CD4-positive, CD25-positive, alpha-beta regulatory T cell (primary cell): ENCODE measurements around the gene NT5M. TPM values are rescaled to one million over a fixed set of nuclear protein-coding genes. Genes with fewer than 3 reads are reported as not detected.
"Not testable (repeated sequence)": the region's sequence is repeated elsewhere in the genome, so short reads cannot be mapped to it uniquely, and the experiment has no call there.

Source experiments
- ATAC-seq, 2 donors: fragments of 150-1000 bp; cut with Tn5 transposase; one replicate each; pipeline ENCODE4 v1.10.0; 2021; ENCODE audit warnings: low read depth in 2 of 2, moderate number of reproducible peaks in 2 of 2, moderate library complexity in 1 of 2
- DNase-seq, 3 donors: peaks; one replicate each; pipeline versions ENCODE4 v3.0.0 to v3.0.0-alpha.2; 2012 to 2022; ENCODE audit warnings: mixed read lengths in 1 of 3
- H3K27ac ChIP-seq: one replicate; pipeline ENCODE4 v1.7.0; 2013; ENCODE audit warnings: mild to moderate bottlenecking, low read length; ENCODE audit not compliant: insufficient read depth, poor library complexity, severe bottlenecking
- H3K27me3 ChIP-seq: one replicate; pipeline ENCODE4 v1.7.0; 2013; ENCODE audit warnings: low read length; ENCODE audit not compliant: control insufficient read depth, insufficient read depth
- H3K36me3 ChIP-seq: one replicate; pipeline ENCODE4 v1.7.0; 2013; ENCODE audit warnings: mild to moderate bottlenecking, low read length, moderate library complexity; ENCODE audit not compliant: control insufficient read depth, insufficient read depth
- H3K4me1 ChIP-seq: 2 replicates; pipeline ENCODE4 v1.7.0; 2013; ENCODE audit warnings: mild to moderate bottlenecking, low read length; ENCODE audit not compliant: insufficient read depth, control insufficient read depth, poor library complexity, severe bottlenecking
- H3K4me3 ChIP-seq: one replicate; pipeline ENCODE4 v1.7.0; 2013; ENCODE audit warnings: low read depth, mild to moderate bottlenecking, low read length, moderate library complexity
- H3K9me3 ChIP-seq, 2 experiments: 1 replicate in 1 of 2; 2 replicates in 1 of 2; pipeline ENCODE4 v1.7.0; 2013; ENCODE audit warnings: low read length in 2 of 2, mild to moderate bottlenecking in 1 of 2, moderate library complexity in 1 of 2; ENCODE audit not compliant: control insufficient read depth in 2 of 2
- H3K27ac Mint-ChIP-seq, 3 donors: one replicate each; pipeline ENCODE4 v1.8.0; 2020 to 2022; ENCODE audit warnings: mild to moderate bottlenecking in 3 of 3, mixed read lengths in 3 of 3, moderate library complexity in 2 of 3
- H3K27me3 Mint-ChIP-seq: one replicate; pipeline ENCODE4 v1.8.0; 2022; ENCODE audit warnings: mild to moderate bottlenecking, mixed read lengths
- H3K36me3 Mint-ChIP-seq: one replicate; pipeline ENCODE4 v1.8.0; 2020; ENCODE audit warnings: mixed read lengths
- H3K4me1 Mint-ChIP-seq, 4 donors: one replicate each; pipeline ENCODE4 v1.8.0; 2020 to 2022; ENCODE audit warnings: mixed read lengths in 4 of 4, mild to moderate bottlenecking in 1 of 4
- H3K4me3 Mint-ChIP-seq, 4 donors: one replicate each; pipeline ENCODE4 v1.8.0; 2020 to 2022; ENCODE audit warnings: mild to moderate bottlenecking in 4 of 4, mixed read lengths in 4 of 4, moderate library complexity in 3 of 4
- H3K9me3 Mint-ChIP-seq, 7 donors: one replicate each; pipeline ENCODE4 v1.8.0; 2020 to 2022; ENCODE audit warnings: mixed read lengths in 7 of 7, mild to moderate bottlenecking in 3 of 7, moderate library complexity in 2 of 7
- polyA plus RNA-seq, 4 donors: library from polyadenylated mRNA; unstranded; fragments of 300-500 nt; fragmentation: Illumina TruSeq; gene quantifications; one replicate each; pipeline ENCODE4 v1.2.3, GENCODE V29; 2021
- total RNA-seq: library from RNA; stranded (reverse); gene quantifications from one replicate; pipeline ENCODE4 v1.2.3, GENCODE V29; 2022

NT5M gene
- 3.9 TPM for total RNA-seq
- 1 to 10 TPM in 2 of 4 donors, under 1 TPM in 2; 0.75 to 2.0 (median 1.4) TPM for polyA plus RNA-seq

DNA sequence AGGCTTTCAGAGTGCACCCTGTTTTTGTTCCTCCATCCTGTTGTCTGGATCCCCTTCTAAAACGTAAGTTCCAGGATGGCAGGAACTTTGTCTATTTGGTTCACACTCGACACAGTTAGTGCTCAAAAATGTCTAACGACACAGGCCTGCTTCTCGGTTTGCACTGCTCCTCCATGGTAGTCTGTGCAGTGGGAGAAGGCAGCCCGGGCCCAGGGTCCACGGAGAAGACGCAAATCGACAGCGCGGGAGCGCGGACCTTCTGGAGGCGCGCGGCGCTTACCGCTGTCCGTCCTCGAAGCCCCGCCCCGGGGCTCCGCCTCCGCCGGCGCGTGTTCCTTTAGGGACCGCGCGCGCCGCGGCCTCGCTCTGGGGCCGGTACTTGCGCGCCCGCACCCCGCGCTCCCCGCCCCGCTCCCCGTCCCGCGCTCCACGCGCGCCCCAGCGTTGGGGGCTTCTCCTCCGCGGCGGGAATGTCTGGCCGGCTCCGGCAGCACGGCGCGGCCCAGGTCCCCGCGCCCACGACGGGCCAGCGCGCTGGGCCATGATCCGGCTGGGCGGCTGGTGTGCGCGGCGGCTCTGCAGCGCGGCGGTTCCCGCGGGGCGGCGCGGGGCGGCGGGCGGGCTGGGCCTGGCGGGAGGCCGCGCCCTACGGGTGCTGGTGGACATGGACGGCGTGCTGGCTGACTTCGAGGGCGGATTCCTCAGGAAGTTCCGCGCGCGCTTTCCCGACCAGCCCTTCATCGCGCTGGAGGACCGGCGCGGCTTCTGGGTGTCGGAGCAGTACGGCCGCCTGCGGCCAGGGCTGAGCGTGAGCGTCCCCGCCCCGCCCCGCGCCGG, at the start of gene NT5M:
Gene NT5M, plus strand, starts transcription at position 364 of the 837 bp plus-strand sequence. Its CDS starts 178 bp downstream, at position 542.
- H3K27ac Mint-ChIP-seq, result peak within 1 kb of the TSS; percentile 60 to 87 (median 72)
- peak within 1 kb of the TSS; percentile 86 to 92 (median 90) for H3K4me3 Mint-ChIP-seq

DNA sequence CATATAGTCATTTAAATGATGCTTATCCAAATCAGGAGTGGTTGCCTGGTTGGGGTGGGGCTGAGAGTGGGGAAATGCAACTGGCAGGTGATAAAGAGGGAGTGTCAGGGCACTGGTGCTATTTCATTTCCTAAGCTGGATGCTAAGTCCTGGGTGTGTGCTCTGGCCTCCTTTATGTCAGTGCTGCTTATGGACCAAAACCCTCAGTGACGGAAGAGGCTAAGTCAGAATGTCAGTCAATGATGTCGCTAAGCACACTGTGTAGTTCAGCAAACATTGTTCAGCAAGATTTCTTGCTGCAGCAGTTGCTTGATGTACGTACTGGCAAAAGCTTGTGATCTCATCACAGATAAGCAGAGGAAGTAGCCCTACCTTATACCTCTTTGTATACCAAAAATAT, 49.8 kb upstream of the NT5M start:
- no peaks in the 10 kb centered on the region for H3K27me3 Mint-ChIP-seq
- H3K27ac Mint-ChIP-seq, result peak overlapping the region in 2 of 3 donors; percentile 69 to 92
- H3K9me3 Mint-ChIP-seq, result peaks cover 0 to 2% (median 0%) of the 10 kb centered on the region in 7 donors
- H3K4me3 Mint-ChIP-seq, result no peak overlapping the region
- no peaks in the 10 kb centered on the region for H3K9me3 ChIP-seq
- H3K4me3 ChIP-seq, result no peak overlapping the region
- peak in 1 of 2 donors; percentile 45 for ATAC-seq
- peaks cover 36% of the 10 kb centered on the region for H3K36me3 Mint-ChIP-seq
- peaks cover 58% of the 10 kb centered on the region for H3K36me3 ChIP-seq
- no peaks in the 10 kb centered on the region for H3K27me3 ChIP-seq
- peaks cover 5% of the 10 kb centered on the region for H3K4me1 ChIP-seq
- H3K4me1 Mint-ChIP-seq, result peaks cover 3 to 11% (median 7%) of the 10 kb centered on the region in 4 donors
- peak in 1 of 3 donors; percentile 14 for DNase-seq
- no peak overlapping the region for H3K27ac ChIP-seq

More for the DNA sequence above, at the start of gene NT5M:
- H3K27ac ChIP-seq, result peak within 1 kb of the TSS; percentile 41
- H3K4me1 ChIP-seq, result peaks cover 35% of the 10 kb centered on the region
- H3K4me1 Mint-ChIP-seq, result peaks cover 6 to 38% (median 16%) of the 10 kb centered on the region in 4 donors
- peak; percentile 60 to 65 for ATAC-seq
- no peaks in the 10 kb centered on the region for H3K36me3 ChIP-seq
- H3K27me3 Mint-ChIP-seq, result no peaks in the 10 kb centered on the region
- H3K27me3 ChIP-seq, result no peaks in the 10 kb centered on the region
- H3K36me3 Mint-ChIP-seq, result no peaks in the 10 kb centered on the region
- H3K9me3 ChIP-seq, result no peaks in the 10 kb centered on the region
- H3K4me3 ChIP-seq, result peak within 1 kb of the TSS; percentile 80
- H3K9me3 Mint-ChIP-seq, result no peaks in the 10 kb centered on the region
- peak; percentile 53 to 80 (median 57) for DNase-seq

DNA sequence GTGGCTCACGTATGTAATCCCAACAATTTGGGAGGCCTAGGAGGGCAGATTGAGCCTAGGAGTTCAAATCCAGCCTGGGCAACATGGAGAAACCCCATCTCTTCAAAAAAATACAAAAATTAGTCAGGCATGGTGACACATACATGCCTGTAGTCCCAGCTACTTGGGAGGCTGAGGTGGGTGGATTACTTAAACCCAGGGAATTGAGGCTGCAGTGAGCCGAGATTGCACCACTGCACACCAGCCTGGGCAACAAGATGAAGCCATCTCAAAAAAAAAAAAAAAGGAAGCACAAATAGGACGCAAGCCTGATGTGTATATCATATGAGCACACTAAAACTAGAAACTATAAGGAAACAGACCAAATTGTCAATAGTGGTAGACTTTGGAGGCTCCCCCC, 49.1 kb upstream of the NT5M start:
- Mint-ChIP-seq H3K4me3 (no peak overlapping the region), H3K27ac (no peak overlapping the region), H3K27me3 (no peaks in the 10 kb centered on the region), H3K4me1 (peaks cover 5 to 11% (median 7%) of the 10 kb centered on the region in 4 donors), H3K36me3 (peaks cover 37% of the 10 kb centered on the region), H3K9me3 (peaks cover 0 to 2% (median 0%) of the 10 kb centered on the region in 7 donors)
- peaks cover 60% of the 10 kb centered on the region for H3K36me3 ChIP-seq
- ATAC-seq (no peak), DNase-seq (no peak)
- no peaks in the 10 kb centered on the region for H3K9me3 ChIP-seq
- H3K4me1 ChIP-seq, result peaks cover 5% of the 10 kb centered on the region
- no peak overlapping the region for H3K27ac ChIP-seq
- H3K4me3 ChIP-seq, result no peak overlapping the region
- H3K27me3 ChIP-seq, result no peaks in the 10 kb centered on the region

DNA sequence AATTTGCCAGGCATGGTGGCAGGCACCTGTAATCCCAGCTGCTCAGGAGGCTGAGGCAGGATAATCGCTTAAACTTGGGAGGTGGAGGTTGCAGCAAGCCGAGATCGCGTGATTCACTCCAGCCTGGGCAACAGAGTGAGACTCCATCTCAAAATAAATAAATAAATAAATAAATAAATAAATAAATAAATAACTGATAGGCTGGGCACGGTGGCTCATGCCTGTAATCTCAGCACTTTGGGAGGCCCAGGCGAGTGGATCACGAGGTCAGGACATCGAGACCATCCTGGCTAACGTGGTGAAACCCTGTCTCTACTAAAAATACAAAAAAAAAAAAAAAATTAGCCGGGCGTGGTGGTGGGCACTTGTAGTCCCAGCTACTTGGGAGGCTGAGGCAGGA, 47.5 kb upstream of the NT5M start:
- H3K27ac Mint-ChIP-seq, H3K27me3 Mint-ChIP-seq, H3K27me3 ChIP-seq, H3K4me3 Mint-ChIP-seq, H3K27ac ChIP-seq, H3K9me3 Mint-ChIP-seq, H3K9me3 ChIP-seq, DNase-seq, ATAC-seq, H3K4me3 ChIP-seq, H3K4me1 ChIP-seq: not testable (repeated sequence)
- H3K4me1 Mint-ChIP-seq, result peaks cover 5 to 11% (median 7%) of the 10 kb centered on the region in 4 donors
- H3K36me3 Mint-ChIP-seq, result peaks cover 46% of the 10 kb centered on the region
- peaks cover 69% of the 10 kb centered on the region for H3K36me3 ChIP-seq

DNA sequence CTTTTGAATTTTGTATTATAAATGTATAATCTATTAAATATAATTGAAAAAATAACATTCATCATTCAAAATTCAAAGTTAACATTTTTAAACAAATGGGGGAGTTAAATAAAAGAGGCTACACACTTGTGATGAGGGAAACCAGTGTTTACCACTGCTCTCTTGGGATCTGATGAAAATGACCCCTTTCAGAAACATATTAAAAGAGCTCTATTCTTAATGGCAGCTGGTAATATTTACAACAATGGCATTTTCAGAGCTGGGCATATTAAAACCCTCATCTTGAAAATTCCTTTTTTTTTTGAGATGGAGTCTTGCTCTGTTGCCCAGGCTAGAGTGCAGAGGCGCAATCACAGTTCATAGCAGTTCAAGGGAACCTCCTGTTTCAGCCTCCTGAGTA, 46.9 kb upstream of the NT5M start:
- DNase-seq (no peak), ATAC-seq (no peak)
- Mint-ChIP-seq H3K27ac (no peak overlapping the region), H3K4me3 (no peak overlapping the region), H3K36me3 (peaks cover 50% of the 10 kb centered on the region), H3K4me1 (peaks cover 5 to 11% (median 7%) of the 10 kb centered on the region in 4 donors), H3K9me3 (peaks cover 0 to 2% (median 0%) of the 10 kb centered on the region in 7 donors), H3K27me3 (no peaks in the 10 kb centered on the region)
- Histone ChIP-seq H3K4me3 (no peak overlapping the region), H3K27ac (no peak overlapping the region), H3K36me3 (peaks cover 74% of the 10 kb centered on the region), H3K27me3 (no peaks in the 10 kb centered on the region), H3K9me3 (no peaks in the 10 kb centered on the region), H3K4me1 (peaks cover 5% of the 10 kb centered on the region)

DNA sequence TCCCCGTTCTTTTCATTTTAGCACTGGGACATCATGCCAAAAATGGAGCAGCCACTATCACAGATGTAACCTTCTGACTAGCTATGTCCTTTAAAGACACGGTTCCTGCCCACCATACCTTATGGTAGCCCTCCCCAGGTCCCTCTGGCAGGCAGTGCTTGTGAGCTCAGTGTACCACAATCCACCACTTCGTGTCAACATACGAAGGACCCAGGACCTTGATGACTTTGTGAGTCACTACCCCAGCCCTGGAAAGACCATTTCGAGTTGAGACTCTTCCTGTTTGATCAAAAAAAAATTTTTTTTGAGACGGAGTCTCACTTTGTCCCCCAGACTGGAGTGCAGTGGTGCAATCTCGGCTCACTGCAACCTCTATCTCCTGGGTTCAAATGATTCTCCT, 45.2 kb upstream of the NT5M start:
- Mint-ChIP-seq H3K4me3 (no peak overlapping the region), H3K27ac (peak overlapping the region in 1 of 3 donors; percentile 48), H3K36me3 (peaks cover 46% of the 10 kb centered on the region), H3K9me3 (peaks cover 0 to 2% (median 0%) of the 10 kb centered on the region in 7 donors), H3K4me1 (peaks cover 2 to 9% (median 6%) of the 10 kb centered on the region in 4 donors), H3K27me3 (no peaks in the 10 kb centered on the region)
- Histone ChIP-seq H3K36me3 (peaks cover 73% of the 10 kb centered on the region), H3K27ac (no peak overlapping the region), H3K9me3 (no peaks in the 10 kb centered on the region), H3K27me3 (no peaks in the 10 kb centered on the region), H3K4me3 (no peak overlapping the region), H3K4me1 (peaks cover 5% of the 10 kb centered on the region)
- DNase-seq, result no peak
- ATAC-seq, result no peak

DNA sequence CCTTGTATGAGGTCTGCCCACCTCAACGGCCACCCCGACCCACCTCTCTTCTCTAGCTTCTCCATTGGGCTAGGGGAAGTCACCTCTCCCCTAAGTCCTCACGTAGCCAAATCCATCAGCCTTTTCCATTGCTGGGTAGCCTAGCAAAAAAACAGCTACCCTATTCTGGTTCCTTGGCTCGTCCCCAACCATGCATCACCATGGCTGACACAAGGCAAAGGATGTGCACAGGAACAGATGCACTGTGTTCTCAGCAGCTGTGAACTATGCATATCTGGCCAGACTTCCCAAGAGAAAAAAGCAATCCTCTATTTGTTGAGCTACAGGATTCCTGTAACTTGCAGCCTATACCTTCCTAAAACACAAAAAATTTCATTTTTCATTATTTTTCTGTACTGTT, 44.2 kb upstream of the NT5M start:
- peaks cover 0 to 2% (median 0%) of the 10 kb centered on the region in 7 donors for H3K9me3 Mint-ChIP-seq
- no peaks in the 10 kb centered on the region for H3K27me3 Mint-ChIP-seq
- Histone ChIP-seq H3K36me3 (peaks cover 68% of the 10 kb centered on the region), H3K27me3 (no peaks in the 10 kb centered on the region), H3K4me1 (peaks cover 1% of the 10 kb centered on the region), H3K27ac (no peak overlapping the region), H3K9me3 (no peaks in the 10 kb centered on the region), H3K4me3 (no peak overlapping the region)
- peak overlapping the region in 1 of 4 donors; percentile 30 for H3K4me3 Mint-ChIP-seq
- H3K36me3 Mint-ChIP-seq, result peaks cover 40% of the 10 kb centered on the region
- peaks cover 0 to 2% (median under 1%) of the 10 kb centered on the region in 4 donors for H3K4me1 Mint-ChIP-seq
- no peak for DNase-seq
- H3K27ac Mint-ChIP-seq, result no peak overlapping the region
- no peak for ATAC-seq
